Karpas-422 (cell line): ENCODE measurements around the gene RNF130. TPM values are rescaled to one million over a fixed set of nuclear protein-coding genes. Genes with fewer than 3 reads are reported as not detected.
A peak's percentile ranks its signal among the peaks of the same experiment; 100 is the strongest.

Experiments
- DNase-seq: peaks from one replicate; pipeline ENCODE4 v3.0.0-alpha.2; 2015
- H2AFZ ChIP-seq: fragments of 200-600 bp; sonication (generic); 2 replicates; pipeline ENCODE4 v1.6.1; 2014; ENCODE audit warnings: antibody characterized with exemption, low read length, mixed read lengths
- H3K27ac ChIP-seq: fragments of 200-600 bp; sonication (generic); 2 replicates; pipeline ENCODE4 v1.5.1; 2014; ENCODE audit warnings: mild to moderate bottlenecking, low read length, moderate library complexity
- H3K27me3 ChIP-seq: fragments of 200-600 bp; sonication (generic); 2 replicates; pipeline ENCODE4 v1.6.1; 2014; ENCODE audit warnings: low read length, mixed read lengths
- H3K36me3 ChIP-seq: fragments of 200-600 bp; sonication (generic); 2 replicates; pipeline ENCODE4 v1.6.1; 2014; ENCODE audit warnings: low read length, mixed read lengths; ENCODE audit not compliant: insufficient read depth
- H3K4me1 ChIP-seq: fragments of 200-600 bp; sonication (generic); 2 replicates; pipeline ENCODE4 v1.6.1; 2014; ENCODE audit warnings: mild to moderate bottlenecking, low read length, mixed read lengths
- H3K4me2 ChIP-seq: fragments of 200-600 bp; sonication (generic); 2 replicates; pipeline ENCODE4 v1.6.1; 2014; ENCODE audit warnings: low read length, low read depth, mild to moderate bottlenecking; ENCODE audit not compliant: poor library complexity, severe bottlenecking
- H3K4me3 ChIP-seq: fragments of 200-600 bp; sonication (generic); 2 replicates; pipeline ENCODE4 v1.5.1; 2014; ENCODE audit warnings: mild to moderate bottlenecking, antibody characterized with exemption, low read length, mixed read lengths
- H3K79me2 ChIP-seq: fragments of 200-600 bp; sonication (generic); 2 replicates; pipeline ENCODE4 v1.6.1; 2014; ENCODE audit warnings: mild to moderate bottlenecking, low read length, mixed read lengths
- H3K9ac ChIP-seq: fragments of 200-600 bp; sonication (generic); 2 replicates; pipeline ENCODE4 v1.6.0; 2014; ENCODE audit warnings: low read length
- H3K9me2 ChIP-seq: fragments of 200-600 bp; sonication (generic), shearing (Covaris generic); replicated peaks from 2 replicates; pipeline ENCODE4 v1.6.0; 2014; ENCODE audit warnings: mild to moderate bottlenecking, low read length, moderate library complexity; ENCODE audit not compliant: insufficient read depth
- H3K9me3 ChIP-seq: fragments of 300-700, 200-600 bp; sonication (generic); 2 replicates; pipeline ENCODE4 v1.6.1; 2014; ENCODE audit warnings: low read length, mixed read lengths
- H4K20me1 ChIP-seq: fragments of 200-600 bp; sonication (generic); 2 replicates; pipeline ENCODE4 v1.6.1; 2014; ENCODE audit warnings: mild to moderate bottlenecking, antibody characterized with exemption, low read length, low read depth; ENCODE audit not compliant: insufficient read depth
- total RNA-seq: library from RNA; depleted of rRNA; stranded (reverse); fragments of >200 nt; shearing (Covaris generic); gene quantifications from 2 replicates; pipeline ENCODE4 v1.2.3, GENCODE V29; 2014; ENCODE audit warnings: low replicate concordance

Gene RNF130
- total RNA-seq, 1 experiment from 2014 or later, result 0.41 TPM

- H3K9me2 ChIP-seq, result no peaks in the 10 kb centered on the region
- no peak for DNase-seq
- no peaks in the 10 kb centered on the region for H3K9me3 ChIP-seq
- no peaks in the 10 kb centered on the region for H3K4me1 ChIP-seq
- H3K9ac ChIP-seq, result no peak overlapping the region
- H3K79me2 ChIP-seq, result no peaks in the 10 kb centered on the region
- no peak overlapping the region for H3K4me3 ChIP-seq
- H2AFZ ChIP-seq, result no peak overlapping the region
- H3K4me2 ChIP-seq, result no peak overlapping the region
- no peak overlapping the region for H3K27ac ChIP-seq
- H4K20me1 ChIP-seq, result no peaks in the 10 kb centered on the region
- H3K27me3 ChIP-seq, result no peaks in the 10 kb centered on the region
- no peaks in the 10 kb centered on the region for H3K36me3 ChIP-seq
Observed at GRCh38 chr5:179953987-179954386, 117.6 kb downstream of the RNF130 start.

DNA sequence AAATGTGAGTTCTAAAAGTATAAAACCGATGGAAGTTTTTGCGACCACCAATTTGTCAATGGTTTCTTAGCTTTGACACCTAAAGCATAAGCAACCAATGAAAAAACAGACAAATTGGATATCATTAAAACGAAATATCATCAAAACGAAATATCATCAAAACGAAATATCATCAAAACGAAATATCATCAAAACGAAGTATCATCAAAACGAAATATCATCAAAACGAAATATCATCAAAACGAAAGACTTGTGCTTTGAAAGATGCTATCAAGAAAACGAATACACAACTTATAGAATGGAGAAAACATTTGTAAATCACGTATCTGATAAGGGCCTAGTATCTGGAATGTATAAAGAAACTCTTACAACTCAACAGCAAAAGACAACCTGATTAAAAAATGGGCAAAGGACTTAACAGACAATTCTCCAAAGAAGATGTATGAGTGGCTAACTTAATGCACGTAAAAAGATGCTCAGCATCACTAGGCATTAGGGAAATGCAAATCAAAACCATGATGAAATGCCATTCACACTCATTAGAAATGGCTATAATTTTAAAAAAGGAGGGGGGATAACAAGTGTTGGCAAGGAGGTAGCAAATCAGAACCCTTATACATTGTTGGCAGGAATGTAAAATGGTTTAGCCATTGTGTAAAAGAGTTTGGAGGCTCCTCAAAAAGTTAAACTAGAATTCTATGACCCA is 134.4 kb downstream of the RNF130 start:
- Histone ChIP-seq H3K27me3 (no peaks in the 10 kb centered on the region), H3K79me2 (no peaks in the 10 kb centered on the region), H3K27ac (no peak overlapping the region), H3K4me1 (peaks cover 6% of the 10 kb centered on the region; the same call in 1 of the 2 replicates), H3K9me3 (no peaks in the 10 kb centered on the region), H2AFZ (no peak overlapping the region), H3K4me2 (no peak overlapping the region), H3K9me2 (no peaks in the 10 kb centered on the region), H3K36me3 (no peaks in the 10 kb centered on the region), H3K4me3 (no peak overlapping the region), H3K9ac (no peak overlapping the region), H4K20me1 (no peaks in the 10 kb centered on the region)
- no peak for DNase-seq

DNA sequence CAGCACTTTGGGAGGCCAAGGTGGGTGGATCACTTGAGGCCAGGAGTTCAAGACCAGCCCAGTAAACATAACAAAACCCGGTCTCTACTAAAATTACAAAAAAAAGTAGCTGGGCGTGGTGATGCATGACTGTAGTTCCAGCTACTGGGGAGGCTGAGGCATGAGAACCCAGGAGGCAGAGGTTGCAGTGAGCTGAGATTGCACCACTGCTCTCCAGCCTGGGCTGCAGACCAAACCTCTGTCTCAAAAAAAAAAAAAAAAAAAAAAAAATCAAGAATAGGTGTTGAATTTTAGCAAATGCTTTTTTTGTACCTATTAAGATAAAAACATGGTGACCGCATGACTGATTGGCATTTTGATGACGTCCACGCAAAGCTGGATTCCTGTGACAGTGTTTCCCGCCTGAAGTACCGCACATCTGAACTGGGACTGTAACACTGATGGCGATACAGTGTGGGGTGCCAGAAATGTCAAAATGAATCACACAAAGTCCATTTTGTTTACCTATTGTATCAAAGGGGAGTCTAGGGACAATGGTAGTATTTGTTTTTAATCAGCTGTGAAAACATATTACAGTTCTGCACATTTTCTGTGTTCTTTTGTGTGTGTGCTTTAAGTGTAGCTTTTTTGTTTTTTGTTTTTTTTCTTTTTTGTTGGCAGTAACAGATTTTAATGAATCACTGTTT is 140.6 kb downstream of the RNF130 start:
- no peaks in the 10 kb centered on the region for H3K27me3 ChIP-seq
- no peak overlapping the region for H3K4me2 ChIP-seq
- no peak for DNase-seq
- H2AFZ ChIP-seq, result no peak overlapping the region
- H3K4me1 ChIP-seq, result peaks cover 6% of the 10 kb centered on the region; the same call in 1 of the 2 replicates
- H3K9me3 ChIP-seq, result no peaks in the 10 kb centered on the region
- H3K9me2 ChIP-seq, result no peaks in the 10 kb centered on the region
- no peak overlapping the region for H3K4me3 ChIP-seq
- no peaks in the 10 kb centered on the region for H3K79me2 ChIP-seq
- no peak overlapping the region for H3K27ac ChIP-seq
- no peaks in the 10 kb centered on the region for H4K20me1 ChIP-seq
- no peak overlapping the region for H3K9ac ChIP-seq
- H3K36me3 ChIP-seq, result no peaks in the 10 kb centered on the region

GRCh38 chr5:179927824-179928223 is 143.7 kb downstream of the RNF130 start:
- H3K27me3 ChIP-seq, result no peaks in the 10 kb centered on the region
- H3K9me3 ChIP-seq, result no peaks in the 10 kb centered on the region
- peaks cover 11% of the 10 kb centered on the region for H3K4me1 ChIP-seq
- no peak overlapping the region for H3K4me2 ChIP-seq
- H3K9ac ChIP-seq, result no peak overlapping the region
- H3K79me2 ChIP-seq, result no peaks in the 10 kb centered on the region
- no peak overlapping the region for H3K27ac ChIP-seq
- no peaks in the 10 kb centered on the region for H4K20me1 ChIP-seq
- H2AFZ ChIP-seq, result no peak overlapping the region
- H3K4me3 ChIP-seq, result no peak overlapping the region
- no peaks in the 10 kb centered on the region for H3K9me2 ChIP-seq
- no peaks in the 10 kb centered on the region for H3K36me3 ChIP-seq
- DNase-seq, result no peak

DNA sequence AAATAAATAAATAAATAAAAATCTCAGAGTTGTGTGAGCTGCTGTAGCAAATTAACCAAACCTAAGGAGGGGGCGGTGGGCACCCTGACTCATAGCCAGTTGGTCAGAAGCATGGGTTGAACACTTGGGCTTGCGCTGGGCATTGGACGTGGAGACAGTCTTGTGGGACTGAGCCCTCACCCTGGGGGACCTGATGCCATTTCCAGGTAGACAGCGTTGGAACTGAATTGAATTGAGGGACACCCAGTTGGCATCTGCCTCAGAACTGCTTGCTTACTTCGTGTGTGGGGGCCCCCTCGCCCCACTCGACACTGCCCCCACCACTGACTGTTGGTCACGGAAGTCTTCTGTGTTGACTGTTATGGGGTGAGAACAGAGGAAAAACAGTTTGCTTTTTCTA is 144.9 kb downstream of the RNF130 start:
- Histone ChIP-seq H3K79me2 (no peaks in the 10 kb centered on the region), H4K20me1 (no peaks in the 10 kb centered on the region), H3K4me3 (no peak overlapping the region), H3K27ac (no peak overlapping the region), H3K9me2 (no peaks in the 10 kb centered on the region), H3K9ac (no peak overlapping the region), H3K9me3 (no peaks in the 10 kb centered on the region), H3K4me2 (no peak overlapping the region), H3K27me3 (no peaks in the 10 kb centered on the region), H3K4me1 (peaks cover 12% of the 10 kb centered on the region), H3K36me3 (no peaks in the 10 kb centered on the region), H2AFZ (no peak overlapping the region)
- no peak for DNase-seq

- peak; percentile 97 for DNase-seq
- Histone ChIP-seq H3K4me3 (no peak overlapping the region), H2AFZ (peak overlapping the region; percentile 4; the same call in 1 of the 2 replicates), H3K9me2 (no peaks in the 10 kb centered on the region), H3K9ac (no peak overlapping the region), H3K27me3 (no peaks in the 10 kb centered on the region), H3K27ac (peak overlapping the region; percentile 77), H3K9me3 (no peaks in the 10 kb centered on the region), H3K36me3 (no peaks in the 10 kb centered on the region), H3K4me2 (peak overlapping the region; percentile 20), H3K79me2 (no peaks in the 10 kb centered on the region), H3K4me1 (peaks cover 20% of the 10 kb centered on the region), H4K20me1 (no peaks in the 10 kb centered on the region)
Observed at GRCh38 chr5:179923436-179923835, 148.1 kb downstream of the RNF130 start.

GRCh38 chr5:179920175-179920574 is 151.4 kb downstream of the RNF130 start:
- Histone ChIP-seq H2AFZ (no peak overlapping the region), H3K27me3 (no peaks in the 10 kb centered on the region), H3K9ac (no peak overlapping the region), H3K4me2 (no peak overlapping the region), H3K4me1 (peaks cover 47% of the 10 kb centered on the region), H3K9me2 (no peaks in the 10 kb centered on the region), H3K79me2 (no peaks in the 10 kb centered on the region), H3K36me3 (no peaks in the 10 kb centered on the region), H3K27ac (no peak overlapping the region), H3K9me3 (no peaks in the 10 kb centered on the region), H3K4me3 (no peak overlapping the region), H4K20me1 (no peaks in the 10 kb centered on the region)
- no peak for DNase-seq

DNA sequence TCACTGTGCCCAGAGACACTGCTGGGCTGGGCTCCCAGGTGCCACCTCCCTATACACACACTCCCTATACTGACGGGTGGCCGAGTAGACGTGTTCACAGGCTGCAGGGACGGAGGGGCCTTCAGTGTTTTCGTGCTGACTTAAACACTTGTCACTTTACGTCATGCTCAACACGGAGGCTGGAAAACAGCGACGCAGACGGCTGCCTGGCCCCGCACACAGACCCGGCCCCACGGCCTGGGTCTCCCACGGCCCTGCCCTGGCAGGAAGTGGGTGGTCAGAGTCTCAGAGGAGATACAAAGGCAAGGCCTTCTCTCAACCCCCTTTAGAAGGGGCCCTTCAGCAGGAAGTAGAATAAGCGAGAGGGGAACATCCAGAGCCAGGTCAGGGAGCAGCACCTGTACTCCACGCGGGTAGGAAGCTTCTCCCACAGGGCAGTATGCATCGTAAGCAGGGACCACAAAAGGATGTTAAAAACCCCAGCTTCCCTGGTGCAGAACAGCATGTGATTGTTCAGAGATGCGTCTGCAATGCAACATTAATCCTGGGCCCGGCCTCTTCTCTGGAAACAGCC is 152.0 kb downstream of the RNF130 start:
- no peaks in the 10 kb centered on the region for H3K9me3 ChIP-seq
- H3K27ac ChIP-seq, result no peak overlapping the region
- H4K20me1 ChIP-seq, result no peaks in the 10 kb centered on the region
- H3K4me1 ChIP-seq, result peaks cover 47% of the 10 kb centered on the region
- H3K9me2 ChIP-seq, result no peaks in the 10 kb centered on the region
- no peaks in the 10 kb centered on the region for H3K79me2 ChIP-seq
- H2AFZ ChIP-seq, result no peak overlapping the region
- no peaks in the 10 kb centered on the region for H3K27me3 ChIP-seq
- H3K9ac ChIP-seq, result no peak overlapping the region
- no peak overlapping the region for H3K4me3 ChIP-seq
- DNase-seq, result no peak
- H3K4me2 ChIP-seq, result no peak overlapping the region
- no peaks in the 10 kb centered on the region for H3K36me3 ChIP-seq
